SK-N-SH (cell line): ENCODE data around the gene RUNDC1. TPM values are rescaled to one million over a fixed set of nuclear protein-coding genes. Genes with fewer than 3 reads are reported as not detected.

ENCODE experiments used
- CTCF ChIA-PET: fragments of 300-600, 350-600 bp; formaldehyde crosslinking; extraction: SDS; loops from one replicate; lab custom pipeline; 2021; lab: Yijun Ruan, JAX
- POLR2A ChIA-PET: fragments of 350-600 bp; sonication (Branson Sonifier 250); formaldehyde crosslinking; extraction: SDS; loops from one replicate; lab custom pipeline; 2020; ENCODE audit warnings: antibody characterized with exemption, inconsistent platforms; lab: Yijun Ruan, JAX
- DNase-seq: peaks from one replicate; pipeline ENCODE4 v3.0.0; 2012
- H2AFZ ChIP-seq: fragments of 200-600 bp; sonication (generic); 2 replicates; pipeline ENCODE4 v1.8.1; 2016; ENCODE audit warnings: antibody characterized with exemption, mild to moderate bottlenecking, low read depth
- H3F3A ChIP-seq: fragments of 200-600 bp; sonication (generic); replicated peaks from 2 replicates; pipeline ENCODE3; 2016; ENCODE audit warnings: antibody characterized with exemption, mild to moderate bottlenecking; ENCODE audit not compliant: insufficient read depth
- H3K27ac ChIP-seq, 2 experiments: fragments of 200-500 bp in 1 of 2; fragments of 200-600 bp in 1 of 2; sonication (Bioruptor generic) in 1 of 2; sonication (generic), shearing (Covaris generic) in 1 of 2; 2 replicates each; pipeline versions ENCODE4 v1.5.1 to v1.6.1; 2014 to 2016; ENCODE audit warnings: low read depth in 2 of 2, inconsistent platforms in 1 of 2, low read length in 1 of 2, mild to moderate bottlenecking in 1 of 2, mixed read lengths in 1 of 2
- H3K27me3 ChIP-seq: fragments of 200-600 bp; sonication (generic), shearing (Covaris generic); 2 replicates; pipeline ENCODE4 v1.6.1; 2016; ENCODE audit warnings: mixed run types; ENCODE audit not compliant: insufficient read depth
- H3K36me3 ChIP-seq, 2 experiments: fragments of 200-500 bp in 1 of 2; fragments of 200-600 bp in 1 of 2; sonication (Bioruptor generic) in 1 of 2; sonication (generic) in 1 of 2; replicated peaks in 1 of 2; 2 replicates each; pipeline versions ENCODE3 to v1.5.1; 2014 to 2016; ENCODE audit warnings: low read length in 1 of 2, mild to moderate bottlenecking in 1 of 2; ENCODE audit not compliant: insufficient read depth in 2 of 2, control insufficient read depth in 1 of 2
- H3K4me1 ChIP-seq, 2 experiments: fragments of 200-500 bp in 1 of 2; fragments of 200-600 bp in 1 of 2; sonication (Bioruptor generic) in 1 of 2; sonication (generic), shearing (Covaris generic) in 1 of 2; 2 replicates each; pipeline versions ENCODE4 v1.5.1 to v1.6.1; 2014 to 2016; ENCODE audit warnings: low read depth in 1 of 2, low read length in 1 of 2, mixed run types in 1 of 2; ENCODE audit not compliant: insufficient read depth in 2 of 2, control insufficient read depth in 1 of 2
- H3K4me2 ChIP-seq: fragments of 200-600 bp; sonication (generic), shearing (Covaris generic); 2 replicates; pipeline ENCODE4 v1.6.1; 2017; ENCODE audit warnings: mixed run types
- H3K4me3 ChIP-seq, 2 experiments: fragments of 200-500 bp in 1 of 2; fragments of 200-600 bp in 1 of 2; sonication (Bioruptor generic) in 1 of 2; sonication (generic), shearing (Covaris generic) in 1 of 2; 2 replicates each; pipeline versions ENCODE4 v1.5.1 to v1.8.1; 2014 to 2016; ENCODE audit warnings: low read depth in 2 of 2, inconsistent platforms in 1 of 2, low read length in 1 of 2, mild to moderate bottlenecking in 1 of 2, mixed read lengths in 1 of 2, moderate library complexity in 1 of 2
- H3K79me2 ChIP-seq: fragments of 200-600 bp; sonication (generic); 2 replicates; pipeline ENCODE4 v1.8.1; 2017; ENCODE audit warnings: mild to moderate bottlenecking; ENCODE audit not compliant: insufficient read depth
- H3K9ac ChIP-seq: fragments of 200-600 bp; sonication (generic); 2 replicates; pipeline ENCODE4 v1.6.1; 2017; ENCODE audit warnings: mixed run types
- H3K9me2 ChIP-seq: fragments of 200-600 bp; sonication (generic); 2 replicates; pipeline ENCODE4 v1.6.1; 2017; ENCODE audit warnings: mixed run types
- H3K9me3 ChIP-seq: fragments of 200-600 bp; sonication (generic); 2 replicates; pipeline ENCODE4 v1.6.1; 2017; ENCODE audit warnings: mixed run types, mild to moderate bottlenecking, moderate library complexity
- H4K20me1 ChIP-seq: fragments of 200-600 bp; sonication (generic); 2 replicates; pipeline ENCODE4 v1.6.1; 2017; ENCODE audit warnings: mild to moderate bottlenecking, mixed run types; ENCODE audit not compliant: insufficient read depth
- CTCF ChIP-seq: fragments of 200-600 bp; sonication (generic); IDR thresholded peaks from 2 replicates; pipeline ENCODE4 v1.6.1; 2017; ENCODE audit warnings: antibody characterized with exemption, mild to moderate bottlenecking, moderate library complexity
- ELF1 ChIP-seq: IDR thresholded peaks from 2 replicates; pipeline ENCODE4 v1.4.0; 2012
- EP300 ChIP-seq, 2 experiments: IDR thresholded peaks; 2 replicates each; pipeline versions ENCODE4 v1.4.0 to v1.6.1; 2012; ENCODE audit warnings: borderline replicate concordance in 1 of 2, low read depth in 1 of 2, low read length in 1 of 2
- EZH2phosphoT487 ChIP-seq: fragments of 200-600 bp; sonication (generic); IDR thresholded peaks from 2 replicates; pipeline ENCODE4 v1.6.1; 2017; ENCODE audit warnings: low read depth, mixed run types, mild to moderate bottlenecking, antibody characterized with exemption, moderate library complexity, borderline replicate concordance
- FOSL2 ChIP-seq: IDR thresholded peaks from 2 replicates; pipeline ENCODE4 v1.4.0; 2012; ENCODE audit warnings: low read depth, mild to moderate bottlenecking, moderate library complexity, borderline replicate concordance
- FOXJ3 ChIP-seq: sonication (generic); formaldehyde crosslinking; IDR thresholded peaks from 2 replicates; pipeline ENCODE4 v1.5.1; 2020; ENCODE audit warnings: mild to moderate bottlenecking, missing genetic modification reagents
- FOXM1 ChIP-seq: IDR thresholded peaks from 2 replicates; pipeline ENCODE4 v1.4.0; 2012; ENCODE audit warnings: low read depth, mild to moderate bottlenecking
- GATA2 ChIP-seq: sonication (generic); formaldehyde crosslinking; IDR thresholded peaks from 2 replicates; pipeline ENCODE4 v1.5.0; 2020; ENCODE audit warnings: mild to moderate bottlenecking, missing genetic modification reagents
- MAX ChIP-seq: IDR thresholded peaks from 2 replicates; pipeline ENCODE4 v1.4.0; 2012; ENCODE audit warnings: low read depth
- MEF2A ChIP-seq: IDR thresholded peaks from 2 replicates; pipeline ENCODE4 v1.4.0; 2012; ENCODE audit warnings: low read depth, borderline replicate concordance
- NRF1 ChIP-seq: IDR thresholded peaks from 2 replicates; pipeline ENCODE4 v1.6.1; 2012; ENCODE audit warnings: low read depth, mild to moderate bottlenecking, low read length
- POLR2AphosphoS5 ChIP-seq: IDR thresholded peaks from 2 replicates; pipeline ENCODE4 v1.6.1; 2012; ENCODE audit warnings: low read depth, low read length
- RAD21 ChIP-seq: IDR thresholded peaks from 2 replicates; pipeline ENCODE4 v1.6.1; 2012; ENCODE audit warnings: mild to moderate bottlenecking, low read length
- RFX5 ChIP-seq: IDR thresholded peaks from 2 replicates; pipeline ENCODE4 v1.6.1; 2012; ENCODE audit warnings: mild to moderate bottlenecking, improper control_type of control experiment, low read length
- RXRA ChIP-seq: IDR thresholded peaks from 2 replicates; pipeline ENCODE4 v1.4.0; 2012; ENCODE audit warnings: low read depth, mild to moderate bottlenecking, borderline replicate concordance
- SIN3A ChIP-seq: IDR thresholded peaks from 2 replicates; pipeline ENCODE4 v1.6.1; 2012; ENCODE audit warnings: low read depth, mild to moderate bottlenecking, low read length, moderate library complexity, borderline replicate concordance
- SMC3 ChIP-seq: IDR thresholded peaks from 2 replicates; pipeline ENCODE4 v1.6.1; 2012; ENCODE audit warnings: low read depth, low read length, improper control_type of control experiment
- TAF1 ChIP-seq: IDR thresholded peaks from 2 replicates; pipeline ENCODE4 v1.6.1; 2012; ENCODE audit warnings: low read depth, mild to moderate bottlenecking, low read length, moderate library complexity, borderline replicate concordance
- TCF12 ChIP-seq: IDR thresholded peaks from 2 replicates; pipeline ENCODE4 v1.4.0; 2012
- TEAD4 ChIP-seq: IDR thresholded peaks from 2 replicates; pipeline ENCODE4 v1.4.0; 2012; ENCODE audit warnings: mild to moderate bottlenecking, borderline replicate concordance; ENCODE audit not compliant: insufficient read depth
- USF1 ChIP-seq: IDR thresholded peaks from 2 replicates; pipeline ENCODE4 v1.4.0; 2012; ENCODE audit warnings: low read depth, borderline replicate concordance
- ZBTB33 ChIP-seq: IDR thresholded peaks from 2 replicates; pipeline ENCODE4 v1.4.0; 2012; ENCODE audit warnings: low read depth, borderline replicate concordance
- WGBS: methylation state at CpG from one replicate; pipeline ENCODE4 v1.1.6; 2017; ENCODE audit warnings: low lambda C conversion rate; 5-methylcytosine and 5-hydroxymethylcytosine counted together
- polyA plus RNA-seq, 3 experiments: library from polyadenylated mRNA; depleted of rRNA; stranded (reverse); fragments of >200 nt; gene quantifications; 2 replicates each; pipeline ENCODE4 v1.2.3, GENCODE V29; 2012
- TF ChIP-seq, protein P1 (sequence below): fragments of 150-350 bp; IDR thresholded peaks from 2 replicates; pipeline ENCODE4 v1.6.1; 2017; ENCODE audit warnings: antibody characterized with exemption, low read length, low read depth, borderline replicate concordance

RUNDC1 gene
- polyA plus RNA-seq, 1 of the 3 experiments (the other 2 are of a cell fraction), result 9.0 TPM

DNA sequence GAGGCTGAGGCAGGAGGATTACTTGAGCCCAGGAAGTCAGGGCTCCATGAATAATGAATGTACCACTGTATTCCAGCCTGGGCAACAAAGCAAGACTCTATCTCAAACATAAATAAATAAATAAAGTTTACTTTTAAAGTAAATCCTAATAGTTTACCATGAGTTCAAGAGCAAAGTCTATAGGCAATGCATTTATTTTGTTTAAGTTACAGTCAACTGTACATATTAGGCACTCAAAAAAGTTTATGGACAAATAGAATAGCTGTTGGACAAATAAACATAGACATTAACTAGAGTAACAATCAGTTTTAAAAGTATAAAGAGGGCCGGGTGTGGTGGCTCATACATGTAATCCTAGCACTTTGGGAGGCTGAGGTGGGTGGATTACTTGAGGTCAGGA is 12.4 kb upstream of the RUNDC1 start:
- Histone ChIP-seq H3K79me2 (peaks cover 11% of the 10 kb centered on the region), H3K9ac (no peak overlapping the region), H3K9me2 (no peaks in the 10 kb centered on the region), H3K27ac (no peak overlapping the region), H4K20me1 (no peaks in the 10 kb centered on the region), H3K4me1 (peaks cover 0 to 4% of the 10 kb centered on the region in 2 experiments; a peak in 2 of 4 replicates), H2AFZ (no peak overlapping the region), H3K27me3 (no peaks in the 10 kb centered on the region), H3K4me2 (no peak overlapping the region), H3K9me3 (no peaks in the 10 kb centered on the region), H3K4me3 (no peak overlapping the region), H3K36me3 (no peaks in the 10 kb centered on the region), H3F3A (peaks cover 19% of the 10 kb centered on the region)
- WGBS, result 88% methylated on average over 1 of the region's 1 CpG
- DNase-seq, result no peak
- ChIA-PET POLR2A (interaction anchor here (0.5 to 0.9 kb wide), 2 partner anchors 30 to 134 kb away, joined by 3 to 4 read pairs; no protein-coding TSS in a partner anchor), CTCF (interaction anchor here (0.8 to 1.0 kb wide), 2 partner anchors 10 to 148 kb away, joined by 3 read pairs; no protein-coding TSS in a partner anchor)
- no peak for TF ChIP-seq TCF12
- no peak for TF ChIP-seq FOSL2
- no peak for TF ChIP-seq RFX5
- TF ChIP-seq GATA2 (CRISPR knock-in tag), result no peak
- no peak for TF ChIP-seq CTCF
- no peak for TF ChIP-seq SIN3A
- no peak for TF ChIP-seq NRF1
- no peak for TF ChIP-seq RXRA
- no peak for TF ChIP-seq MEF2A
- no peak for TF ChIP-seq ELF1
- no peak for TF ChIP-seq TAF1
- no peak for TF ChIP-seq EP300 (IDR thresholded peaks at IDR 0.05; ENCODE audit: borderline replicate concordance in 1 of 2, low read depth in 1 of 2, low read length in 1 of 2)
- TF ChIP-seq USF1, result no peak

DNA sequence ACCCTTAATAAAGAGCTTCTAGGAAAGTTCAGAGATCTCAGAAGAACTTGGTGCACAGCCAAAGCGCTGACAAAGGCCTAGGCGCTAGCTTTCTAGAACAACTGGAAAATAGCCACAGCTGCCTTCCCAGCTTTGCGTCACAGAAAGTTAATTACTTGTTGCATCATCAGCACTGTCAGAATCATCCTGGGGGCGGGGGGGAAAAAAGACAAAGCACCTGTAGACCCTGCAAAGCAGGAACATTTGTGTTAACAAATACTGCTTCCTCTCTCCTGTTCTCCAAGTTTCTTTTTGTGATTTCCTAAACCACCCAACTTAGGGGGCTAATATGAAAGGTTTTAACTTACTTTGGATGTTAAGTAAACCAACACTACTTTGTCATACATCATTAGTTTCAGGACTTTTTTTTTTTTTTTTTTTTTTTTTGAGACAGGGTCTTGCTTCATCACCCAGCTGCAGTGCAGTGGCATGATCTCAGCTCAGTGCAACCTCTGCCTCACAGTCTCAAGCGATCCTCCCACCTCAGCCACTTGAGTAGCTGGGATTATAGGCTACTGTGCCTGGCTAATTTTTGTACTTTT is 11.3 kb upstream of the RUNDC1 start:
- POLR2A ChIA-PET, result no interaction called here
- Histone ChIP-seq H3K4me3 (no peak overlapping the region), H3F3A (peaks cover 19% of the 10 kb centered on the region), H3K9me3 (no peaks in the 10 kb centered on the region), H3K4me2 (no peak overlapping the region), H3K9me2 (no peaks in the 10 kb centered on the region), H3K4me1 (no peaks in the 10 kb centered on the region; a peak in 1 of 4 replicates), H3K27me3 (no peaks in the 10 kb centered on the region), H3K79me2 (peaks cover 2% of the 10 kb centered on the region), H4K20me1 (no peaks in the 10 kb centered on the region), H2AFZ (no peak overlapping the region), H3K9ac (no peak overlapping the region), H3K36me3 (no peaks in the 10 kb centered on the region), H3K27ac (no peak overlapping the region)
- CTCF ChIA-PET, result interaction anchor here (0.8 kb wide), 1 partner anchor 149 kb away, joined by 3 read pairs; no protein-coding TSS in a partner anchor
- no peak for DNase-seq
- WGBS, result 71% methylated on average over 5 of the region's 5 CpGs
- TF ChIP-seq POLR2AphosphoS5, result no peak
- TF ChIP-seq FOSL2, result no peak
- TF ChIP-seq RAD21, result no peak
- no peak for TF ChIP-seq EZH2phosphoT487
- no peak for TF ChIP-seq MAX
- TF ChIP-seq TEAD4, result no peak
- no peak for TF ChIP-seq ZBTB33
- TF ChIP-seq, protein P1, sequence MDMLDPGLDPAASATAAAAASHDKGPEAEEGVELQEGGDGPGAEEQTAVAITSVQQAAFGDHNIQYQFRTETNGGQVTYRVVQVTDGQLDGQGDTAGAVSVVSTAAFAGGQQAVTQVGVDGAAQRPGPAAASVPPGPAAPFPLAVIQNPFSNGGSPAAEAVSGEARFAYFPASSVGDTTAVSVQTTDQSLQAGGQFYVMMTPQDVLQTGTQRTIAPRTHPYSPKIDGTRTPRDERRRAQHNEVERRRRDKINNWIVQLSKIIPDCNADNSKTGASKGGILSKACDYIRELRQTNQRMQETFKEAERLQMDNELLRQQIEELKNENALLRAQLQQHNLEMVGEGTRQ, result no peak
- TF ChIP-seq TAF1, result no peak
- no peak for TF ChIP-seq SMC3
- no peak for TF ChIP-seq MEF2A
- TF ChIP-seq ELF1, result no peak
- TF ChIP-seq FOXM1, result no peak
- TF ChIP-seq FOXJ3 (CRISPR knock-in tag), result no peak
- TF ChIP-seq NRF1, result no peak
